K562 (cell line): Measurements from ENCODE around the gene BCO1. TPM values are rescaled to one million over a fixed set of nuclear protein-coding genes. Genes with fewer than 3 reads are reported as not detected.

Source experiments
- ATAC-seq: fragments of 200-7000 bp; cut with Tn5 transposase; 3 replicates; pipeline ENCODE4 v1.9.1; 2020; ENCODE audit warnings: moderate library complexity
- BruUV-seq: library from RNA; stranded (reverse); fragments of 400-500 nt; replicated peaks from 2 replicates; lab custom pipeline; 2021; lab: Mats Ljungman, UMichigan
- CTCF ChIA-PET: fragments of 300-600 bp; formaldehyde crosslinking; extraction: SDS; loops from one replicate; lab custom pipeline; 2021; ENCODE audit warnings: low intra/inter-chr PET ratio; lab: Yijun Ruan, JAX
- POLR2A ChIA-PET: fragments of 300-600, 350-650 bp; sonication (Branson Sonifier 250); formaldehyde crosslinking; extraction: SDS; loops from one replicate; lab custom pipeline; 2021; ENCODE audit warnings: antibody characterized with exemption, inconsistent platforms; lab: Yijun Ruan, JAX
- DNase-seq, 4 experiments: peaks; one replicate each; pipeline versions ENCODE4 v3.0.0 to v3.0.0-alpha.2; 2011 to 2018; ENCODE audit warnings: low spot score in 3 of 4, mixed read lengths in 3 of 4; ENCODE audit errors: extremely low read depth in 1 of 4
- FAIRE-seq: peaks from 2 replicates; lab custom pipeline; 2011; peaks lifted over from hg19 to GRCh38; lab: Jason Lieb, UNC
- H2AFZ ChIP-seq: 2 replicates; pipeline ENCODE4 v1.6.0; 2011; ENCODE audit warnings: low read depth, low read length, control low read depth, inconsistent platforms
- H3K27ac ChIP-seq: fragments of 200-600 bp; 3 replicates; pipeline ENCODE4 v1.8.0; 2011; ENCODE audit warnings: low read depth, mild to moderate bottlenecking, control low read depth, inconsistent platforms, low read length, moderate library complexity, mixed read lengths; ENCODE audit errors: extremely low read depth
- H3K27me3 ChIP-seq, 2 experiments: fragments of 300-600 bp in 1 of 2; 2 replicates in 1 of 2; 3 replicates in 1 of 2; pipeline versions ENCODE4 v1.6.0 to v1.8.0; 2011; ENCODE audit warnings: inconsistent platforms in 2 of 2, low read length in 2 of 2, mild to moderate bottlenecking in 1 of 2, mixed read lengths in 1 of 2, moderate library complexity in 1 of 2; ENCODE audit not compliant: control insufficient read depth in 2 of 2, insufficient read depth in 2 of 2
- H3K36me3 ChIP-seq: fragments of 300-600 bp; 3 replicates; pipeline ENCODE4 v1.8.0; 2011; ENCODE audit warnings: mild to moderate bottlenecking, low read length, inconsistent platforms; ENCODE audit not compliant: control insufficient read depth, insufficient read depth
- H3K4me1 ChIP-seq, 2 experiments: fragments of 200-600 bp in 1 of 2; replicated peaks in 1 of 2; 2 replicates in 1 of 2; 3 replicates in 1 of 2; pipeline versions ENCODE4 v1.5.1 to v1.8.0; 2011; ENCODE audit warnings: inconsistent platforms in 2 of 2, low read length in 2 of 2, mild to moderate bottlenecking in 1 of 2, mixed read lengths in 1 of 2, moderate library complexity in 1 of 2; ENCODE audit not compliant: control insufficient read depth in 2 of 2, insufficient read depth in 2 of 2
- H3K4me2 ChIP-seq: 2 replicates; pipeline ENCODE4 v1.6.1; 2011; ENCODE audit warnings: low read length, control low read depth, inconsistent platforms, mixed read lengths; ENCODE audit not compliant: insufficient read depth
- H3K4me3 ChIP-seq: fragments of 200-600 bp; sonication (generic), shearing (Covaris generic); 2 replicates; pipeline ENCODE4 v1.5.1; 2016; ENCODE audit warnings: control low read depth, inconsistent platforms
- H3K79me2 ChIP-seq: fragments of 200-600 bp; 3 replicates; pipeline ENCODE4 v1.8.0; 2011; ENCODE audit warnings: low read length, inconsistent platforms; ENCODE audit not compliant: control insufficient read depth, insufficient read depth
- H3K9ac ChIP-seq, 2 experiments: 2 replicates each; pipeline versions ENCODE4 v1.6.0 to v1.6.1; 2011; ENCODE audit warnings: low read depth in 2 of 2, low read length in 2 of 2, control low read depth in 1 of 2, inconsistent platforms in 1 of 2, mild to moderate bottlenecking in 1 of 2, mixed read lengths in 1 of 2; ENCODE audit not compliant: insufficient read depth in 1 of 2
- H3K9me1 ChIP-seq: one replicate; pipeline ENCODE4 v1.6.0; 2011; ENCODE audit warnings: inconsistent platforms, mild to moderate bottlenecking, low read length, moderate library complexity; ENCODE audit not compliant: control insufficient read depth, insufficient read depth
- H3K9me3 ChIP-seq: replicated peaks from 2 replicates; pipeline ENCODE4 v1.5.1; 2011; ENCODE audit warnings: low read depth, low read length, inconsistent platforms; ENCODE audit not compliant: control insufficient read depth, insufficient read depth
- H4K20me1 ChIP-seq: replicated peaks from 2 replicates; pipeline ENCODE4 v1.6.1; 2011; ENCODE audit warnings: low read length, inconsistent platforms, mixed read lengths; ENCODE audit not compliant: control insufficient read depth, insufficient read depth
- ATF3 ChIP-seq, 2 experiments: fragments of 450-650 bp in 1 of 2; sonication (generic) in 1 of 2; formaldehyde crosslinking in 1 of 2; IDR thresholded peaks in 1 of 2; conservative IDR thresholded peaks in 1 of 2; 2 replicates each; pipeline versions ENCODE4 v1.6.1 to v1.8.1; 2016 to 2023; ENCODE audit warnings: mild to moderate bottlenecking in 2 of 2, moderate library complexity in 2 of 2, inconsistent platforms in 1 of 2, missing genetic modification reagents in 1 of 2
- BACH1 ChIP-seq: fragments of 200-800 bp; sonication (Bioruptor generic); IDR thresholded peaks from 2 replicates; pipeline ENCODE4 v1.6.1; 2016; ENCODE audit warnings: missing genetic modification characterization, missing compliant biosample characterization
- CAMTA2 ChIP-seq: fragments of 250-450 bp; sonication (Bioruptor Pico); conservative IDR thresholded peaks from 2 replicates; pipeline ENCODE4 v1.5.1; 2022
- ELK1 ChIP-seq: sonication (generic); formaldehyde crosslinking; IDR thresholded peaks from 2 replicates; pipeline ENCODE4 v1.8.1; 2022; ENCODE audit warnings: missing genetic modification reagents
- ETV6 ChIP-seq, 3 experiments: fragments of 150-350 bp in 1 of 3; sonication (generic) in 1 of 3; formaldehyde crosslinking in 1 of 3; IDR thresholded peaks; 2 replicates each; pipeline versions ENCODE4 v1.6.1 to v1.8.0; 2014 to 2022; ENCODE audit warnings: borderline replicate concordance in 2 of 3, low read depth in 2 of 3, antibody characterized with exemption in 1 of 3, low read length in 1 of 3, mild to moderate bottlenecking in 1 of 3, missing genetic modification reagents in 1 of 3
- FOXJ2 ChIP-seq: fragments of 200-800 bp; sonication (Bioruptor generic); IDR thresholded peaks from 2 replicates; pipeline ENCODE4 v1.6.1; 2016; ENCODE audit warnings: missing genetic modification characterization, missing compliant biosample characterization
- HDAC6 ChIP-seq: IDR thresholded peaks from 2 replicates; pipeline ENCODE4 v1.6.1; 2012; ENCODE audit warnings: low read depth, mild to moderate bottlenecking, control low read depth, inconsistent platforms, low read length, moderate library complexity
- LEF1 ChIP-seq: fragments of 450-650 bp; IDR thresholded peaks from 2 replicates; pipeline ENCODE4 v1.6.1; 2016; ENCODE audit warnings: mild to moderate bottlenecking
- NCOA4 ChIP-seq: fragments of 450-650 bp; IDR thresholded peaks from 2 replicates; pipeline ENCODE4 v1.6.1; 2018; ENCODE audit warnings: mild to moderate bottlenecking; ENCODE audit not compliant: partially characterized antibody
- U2AF1 ChIP-seq: fragments of 200-400 bp; formaldehyde crosslinking; optimal IDR thresholded peaks from 2 replicates; pipeline ENCODE3; 2017; ENCODE audit warnings: mild to moderate bottlenecking, low read depth, low read length, moderate library complexity
- ZNF165 ChIP-seq: fragments of 250-450 bp; sonication (Bioruptor Pico); IDR thresholded peaks from 2 replicates; pipeline ENCODE4 v1.4.0; 2020; ENCODE audit warnings: borderline replicate concordance
- ZNF263 ChIP-seq: sonication (generic); formaldehyde crosslinking; IDR thresholded peaks from 2 replicates; pipeline ENCODE4 v1.8.0; 2022; ENCODE audit warnings: mild to moderate bottlenecking, missing genetic modification reagents, borderline replicate concordance
- WGBS: fragments of 100-300 bp; shearing (Covaris generic); methylation state at CpG from one replicate; pipeline ENCODE4 v1.1.6; 2016; ENCODE audit warnings: low coverage, mixed read lengths; ENCODE audit not compliant: insufficient coverage; ENCODE audit errors: missing lambda C conversion rate; 5-methylcytosine and 5-hydroxymethylcytosine counted together
- in situ Hi-C: fragments of 300-500 bp; cut with MboI; formaldehyde crosslinking; loops from 4 replicates; pipeline ENCODE4 v1.15.0; 2018; ENCODE audit warnings: inconsistent platforms, mixed read lengths
- intact Hi-C: fragments of 100-400 bp; cut with micrococcal nuclease; formaldehyde crosslinking; loops from 2 replicates; pipeline ENCODE4 v1.14.2; 2022
- polyA plus RNA-seq, 8 experiments: library from polyadenylated mRNA; depleted of rRNA in 4 of 8; stranded (reverse) in 5 of 8; unstranded in 3 of 8; fragments of >200 nt; fragmentation: Nextera tagmentation in 2 of 8; fragmentation: Illumina TruSeq in 1 of 8; extraction: Ambion mirVana in 2 of 8; extraction: Trizol in 1 of 8; gene quantifications; 2 replicates each; pipeline versions ENCODE4 v1.2.1 to v1.2.3, GENCODE V29; 2011 to 2014; ENCODE audit warnings: inconsistent platforms in 1 of 8, missing spikeins in 1 of 8
- total RNA-seq, 7 experiments: library from RNA; depleted of rRNA in 6 of 7; stranded (reverse); fragments of >200 nt in 6 of 7; fragmentation: Illumina TruSeq in 2 of 7; extraction: Trizol in 2 of 7; gene quantifications; 2 replicates each; pipeline versions ENCODE4 v1.2.1 to v1.2.3, GENCODE V29; 2011 to 2021; ENCODE audit warnings: low replicate concordance in 1 of 7

BCO1 gene
- total and polyA plus RNA-seq, 9 of the 15 experiments (the other 6 are each of a cell fraction or from before 2014, with no cell fraction given), result not detected

DNA sequence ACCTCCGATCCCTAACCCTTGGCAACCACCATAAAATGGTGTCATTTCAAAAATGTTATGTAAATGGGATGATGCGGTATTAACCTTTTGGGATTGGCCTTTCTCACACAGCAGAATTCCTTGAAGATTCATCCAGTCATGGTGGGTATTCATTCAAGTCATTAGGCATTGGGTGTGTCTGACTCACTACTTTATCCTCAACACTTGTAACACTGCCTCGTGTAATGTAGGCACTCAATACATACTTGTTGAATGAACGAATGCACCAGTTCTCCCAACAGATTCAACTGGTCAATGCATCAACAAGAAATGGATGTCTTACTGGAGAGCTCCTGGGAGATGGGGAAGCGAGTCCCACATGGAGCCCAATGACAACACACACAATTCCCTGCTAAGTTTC, 54.4 kb downstream of the BCO1 start:
- CTCF ChIA-PET, result no interaction called here

More for the DNA sequence above, 54.4 kb downstream of the BCO1 start:
- 0% methylated on average over 5 of the region's 5 CpGs for WGBS
- peaks cover 52 to 82% of the 10 kb centered on the region in 2 experiments for H3K27me3 ChIP-seq
- H3K9me3 ChIP-seq, result no peaks in the 10 kb centered on the region
- DNase-seq, result no peak
- H2AFZ ChIP-seq, result no peak overlapping the region
- in situ Hi-C loops, result no loop called here
- H3K27ac ChIP-seq, result no peak overlapping the region
- H3K36me3 ChIP-seq, result no peaks in the 10 kb centered on the region
- no peaks in the 10 kb centered on the region for H3K4me1 ChIP-seq
- TF ChIP-seq ZNF165 (CRISPR knock-in tag) (no peak), FOXJ2 (no peak), ATF3 (IDR thresholded peaks at IDR 0.05) (no peak), ATF3 (CRISPR knock-in tag; conservative IDR thresholded peaks at IDR 0.05) (no peak), ELK1 (no peak), BACH1 (tag) (no peak), ZNF263 (CRISPR knock-in tag) (no peak), CAMTA2 (CRISPR knock-in tag) (no peak), LEF1 (no peak), HDAC6 (no peak), U2AF1 (no peak), NCOA4 (no peak), ETV6 (IDR thresholded peaks at IDR 0.05; ENCODE audit: borderline replicate concordance in 1 of 2, low read depth in 2 of 2, low read length in 1 of 2) (no peak), ETV6 (CRISPR knock-in tag; IDR thresholded peaks at IDR 0.05; ENCODE audit: borderline replicate concordance) (no peak)
- no peak overlapping the region for H3K4me3 ChIP-seq
- H3K79me2 ChIP-seq, result no peaks in the 10 kb centered on the region
- H4K20me1 ChIP-seq, result no peaks in the 10 kb centered on the region
- intact Hi-C loops, result no loop called here
- no peak for ATAC-seq
- no peak overlapping the region for H3K4me2 ChIP-seq
- H3K9ac ChIP-seq, result no peak overlapping the region
- H3K9me1 ChIP-seq, result no peaks in the 10 kb centered on the region
- FAIRE-seq, result no peak
- POLR2A ChIA-PET, result no interaction called here
- no TSS peak for BruUV-seq
